Glutamatergic neuron (in vitro differentiated cells): ENCODE measurements around the gene PNPLA2. TPM values are rescaled to one million over a fixed set of nuclear protein-coding genes. Genes with fewer than 3 reads are reported as not detected.

Source experiments
- DNase-seq: peaks from one replicate; pipeline ENCODE4 v3.0.0; 2022
- H3K27ac Mint-ChIP-seq: one replicate; pipeline ENCODE4 v1.8.0; 2020; ENCODE audit warnings: mild to moderate bottlenecking, mixed read lengths, inconsistent platforms; ENCODE audit not compliant: unreplicated experiment
- H3K27me3 Mint-ChIP-seq: one replicate; pipeline ENCODE4 v1.8.0; 2020; ENCODE audit warnings: mild to moderate bottlenecking, moderate library complexity, mixed read lengths, inconsistent platforms; ENCODE audit not compliant: unreplicated experiment
- H3K36me3 Mint-ChIP-seq: one replicate; pipeline ENCODE4 v1.8.0; 2020; ENCODE audit warnings: mild to moderate bottlenecking, mixed read lengths, inconsistent platforms; ENCODE audit not compliant: unreplicated experiment
- H3K4me1 Mint-ChIP-seq: one replicate; pipeline ENCODE4 v1.8.0; 2020; ENCODE audit warnings: mild to moderate bottlenecking, low read depth, mixed read lengths, inconsistent platforms; ENCODE audit not compliant: unreplicated experiment
- H3K4me3 Mint-ChIP-seq: one replicate; pipeline ENCODE4 v1.8.0; 2020; ENCODE audit warnings: mild to moderate bottlenecking, mixed read lengths, inconsistent platforms; ENCODE audit not compliant: unreplicated experiment
- H3K9me3 Mint-ChIP-seq: one replicate; pipeline ENCODE4 v1.8.0; 2020; ENCODE audit warnings: mild to moderate bottlenecking, moderate library complexity, mixed read lengths, inconsistent platforms; ENCODE audit not compliant: unreplicated experiment
- CTCF ChIP-seq: fragments of 200-600 bp; sonication (generic); IDR thresholded peaks from one replicate; pipeline ENCODE4 v1.5.0; 2021; ENCODE audit not compliant: partially characterized antibody, unreplicated experiment
- total RNA-seq: library from RNA; stranded (reverse); fragmentation: NEBNext Ultra II Directional; extraction: Animal tissue kit (Norgen Biotek cat#: 25700); gene quantifications from one replicate; pipeline ENCODE4 v1.2.1, GENCODE V29; 2021; ENCODE audit not compliant: unreplicated experiment

Gene PNPLA2
- total RNA-seq, 1 donor from 2014 or later = 32.3 TPM

GRCh38 chr11:782264-783174, 36.2 kb upstream of the PNPLA2 start:
- H3K27ac Mint-ChIP-seq = peak overlapping the region; percentile 84
- no peak overlapping the region for H3K4me3 Mint-ChIP-seq
- H3K36me3 Mint-ChIP-seq = no peaks in the 10 kb centered on the region
- H3K27me3 Mint-ChIP-seq = no peaks in the 10 kb centered on the region
- peaks cover 14% of the 10 kb centered on the region for H3K4me1 Mint-ChIP-seq
- no peak for TF ChIP-seq CTCF
- H3K9me3 Mint-ChIP-seq = peaks cover 4% of the 10 kb centered on the region
- peak; percentile 17 for DNase-seq

- peaks cover 6% of the 10 kb centered on the region for H3K9me3 Mint-ChIP-seq
- H3K27ac Mint-ChIP-seq = peak overlapping the region; percentile 84
- H3K27me3 Mint-ChIP-seq = no peaks in the 10 kb centered on the region
- H3K4me1 Mint-ChIP-seq = peaks cover 15% of the 10 kb centered on the region
- no peaks in the 10 kb centered on the region for H3K36me3 Mint-ChIP-seq
- peak; percentile 76 for TF ChIP-seq CTCF
- DNase-seq = peak; percentile 92
- H3K4me3 Mint-ChIP-seq = peak overlapping the region; percentile 62
Observed at GRCh38 chr11:783581-784015, 35.1 kb upstream of the PNPLA2 start.

GRCh38 chr11:786235-787083, 32.3 kb upstream of the PNPLA2 start:
- DNase-seq = no peak
- Mint-ChIP-seq H3K4me1 (peaks cover 20% of the 10 kb centered on the region), H3K4me3 (no peak overlapping the region), H3K9me3 (peaks cover 9% of the 10 kb centered on the region), H3K27me3 (no peaks in the 10 kb centered on the region), H3K36me3 (no peaks in the 10 kb centered on the region), H3K27ac (no peak overlapping the region)
- TF ChIP-seq CTCF = no peak

- no peak for DNase-seq
- no peak overlapping the region for H3K4me3 Mint-ChIP-seq
- H3K27me3 Mint-ChIP-seq = no peaks in the 10 kb centered on the region
- H3K27ac Mint-ChIP-seq = no peak overlapping the region
- H3K4me1 Mint-ChIP-seq = peaks cover 20% of the 10 kb centered on the region
- no peaks in the 10 kb centered on the region for H3K36me3 Mint-ChIP-seq
- no peak for TF ChIP-seq CTCF
- peaks cover 9% of the 10 kb centered on the region for H3K9me3 Mint-ChIP-seq
Observed at GRCh38 chr11:787084-787675, 31.5 kb upstream of the PNPLA2 start.
